H1 (cell line): Measurements from ENCODE around the gene MKKS. TPM values are rescaled to one million over a fixed set of nuclear protein-coding genes. Genes with fewer than 3 reads are reported as not detected.

Experiments
- CTCF ChIA-PET: fragments of 300-600 bp; sonication (Branson Sonifier 250); formaldehyde crosslinking; loops from one replicate; lab custom pipeline; 2021; ENCODE audit not compliant: partially characterized antibody; lab: Charles Lee
- POLR2A ChIA-PET: fragments of 300-600 bp; sonication (Branson Sonifier 250); formaldehyde crosslinking; loops from one replicate; lab custom pipeline; 2021; ENCODE audit warnings: inconsistent platforms; ENCODE audit not compliant: partially characterized antibody; lab: Charles Lee
- DNase-seq, 2 experiments: peaks; one replicate each; pipeline versions ENCODE4 v3.0.0 to v3.0.0-alpha.2; 2010 to 2022; ENCODE audit warnings: low spot score in 2 of 2, low read depth in 1 of 2, mixed read lengths in 1 of 2
- FAIRE-seq: peaks from 2 replicates; lab custom pipeline; 2011; peaks lifted over from hg19 to GRCh38; lab: Jason Lieb, UNC
- H2AFZ ChIP-seq: 2 replicates; pipeline ENCODE4 v1.8.1; 2012; ENCODE audit warnings: low read length, inconsistent platforms
- H2AK5ac ChIP-seq: 2 replicates; pipeline ENCODE4 v1.6.1; 2013; ENCODE audit warnings: low read depth, low read length
- H2BK120ac ChIP-seq: replicated peaks from 2 replicates; pipeline ENCODE3; 2013; ENCODE audit warnings: low read depth, low read length, inconsistent platforms
- H2BK12ac ChIP-seq: 2 replicates; pipeline ENCODE4 v1.6.1; 2013; ENCODE audit warnings: low read depth, low read length
- H2BK15ac ChIP-seq: 2 replicates; pipeline ENCODE4 v1.6.1; 2013; ENCODE audit warnings: low read length
- H2BK20ac ChIP-seq: 2 replicates; pipeline ENCODE4 v1.6.1; 2013; ENCODE audit warnings: low read length
- H2BK5ac ChIP-seq: 2 replicates; pipeline ENCODE4 v1.6.1; 2013; ENCODE audit warnings: low read depth, low read length
- H3K14ac ChIP-seq: 2 replicates; pipeline ENCODE4 v1.6.1; 2013; ENCODE audit warnings: inconsistent platforms; ENCODE audit not compliant: insufficient read length
- H3K18ac ChIP-seq: 2 replicates; pipeline ENCODE4 v1.6.1; 2013; ENCODE audit warnings: low read length; ENCODE audit errors: extremely low read depth
- H3K23ac ChIP-seq: 2 replicates; pipeline ENCODE4 v1.6.1; 2013; ENCODE audit warnings: inconsistent platforms; ENCODE audit not compliant: insufficient read length
- H3K23me2 ChIP-seq: 2 replicates; pipeline ENCODE4 v1.6.1; 2013; ENCODE audit warnings: low read depth, low read length
- H3K27ac ChIP-seq: 2 replicates; pipeline ENCODE4 v1.6.1; 2011; ENCODE audit warnings: low read depth, low read length, inconsistent platforms
- H3K27me3 ChIP-seq, 4 experiments: replicated peaks in 1 of 4; 1 replicate in 1 of 4; 2 replicates in 3 of 4; pipeline versions ENCODE4 v1.6.1 to v1.8.1; 2011 to 2013; ENCODE audit warnings: low read length in 3 of 4, mild to moderate bottlenecking in 3 of 4, inconsistent platforms in 2 of 4, mixed read lengths in 2 of 4, moderate library complexity in 1 of 4; ENCODE audit not compliant: control insufficient read depth in 3 of 4, insufficient read depth in 3 of 4; ENCODE audit errors: extremely low read depth in 1 of 4
- H3K36me3 ChIP-seq, 4 experiments: 2 replicates each; pipeline versions ENCODE4 v1.6.1 to v1.8.1; 2011 to 2013; ENCODE audit warnings: mild to moderate bottlenecking in 4 of 4, low read length in 3 of 4, moderate library complexity in 2 of 4, control low read depth in 1 of 4, inconsistent platforms in 1 of 4; ENCODE audit not compliant: insufficient read depth in 4 of 4, control insufficient read depth in 2 of 4
- H3K4ac ChIP-seq: replicated peaks from 2 replicates; pipeline ENCODE3; 2013; ENCODE audit warnings: low read length, low read depth, mixed read lengths, inconsistent platforms; ENCODE audit not compliant: insufficient read length
- H3K4me1 ChIP-seq, 4 experiments: replicated peaks in 1 of 4; 1 replicate in 1 of 4; 2 replicates in 3 of 4; pipeline versions ENCODE4 v1.6.1 to v1.8.1; 2011 to 2013; ENCODE audit warnings: low read length in 3 of 4, inconsistent platforms in 2 of 4, mixed read lengths in 1 of 4; ENCODE audit not compliant: insufficient read depth in 4 of 4, control insufficient read depth in 3 of 4
- H3K4me2 ChIP-seq, 2 experiments: 2 replicates each; pipeline versions ENCODE4 v1.6.1 to v1.8.1; 2011 to 2013; ENCODE audit warnings: low read depth in 2 of 2, low read length in 2 of 2, control low read depth in 1 of 2, inconsistent platforms in 1 of 2, mild to moderate bottlenecking in 1 of 2; ENCODE audit not compliant: insufficient read depth in 1 of 2
- H3K4me3 ChIP-seq, 4 experiments: fragments of 200-600, 300-600 bp in 1 of 4; sonication (generic), shearing (Covaris generic), sonication (Bioruptor Twin) in 1 of 4; 2 replicates each; pipeline versions ENCODE4 v1.5.1 to v1.8.1; 2011 to 2016; ENCODE audit warnings: low read length in 4 of 4, low read depth in 3 of 4, control low read depth in 2 of 4, inconsistent platforms in 2 of 4, mild to moderate bottlenecking in 2 of 4, mixed read lengths in 1 of 4, moderate library complexity in 1 of 4; ENCODE audit not compliant: insufficient read depth in 2 of 4; ENCODE audit errors: extremely low read depth in 1 of 4
- H3K56ac ChIP-seq: replicated peaks from 2 replicates; pipeline ENCODE3; 2013; ENCODE audit warnings: low read depth, mild to moderate bottlenecking, mixed read lengths, low read length, inconsistent platforms; ENCODE audit not compliant: insufficient read length
- H3K79me1 ChIP-seq: 2 replicates; pipeline ENCODE4 v1.6.1; 2013; ENCODE audit warnings: low read depth, low read length, control low read depth
- H3K79me2 ChIP-seq, 2 experiments: 2 replicates each; pipeline versions ENCODE4 v1.6.1 to v1.8.1; 2012 to 2013; ENCODE audit warnings: low read length in 2 of 2, mild to moderate bottlenecking in 2 of 2, inconsistent platforms in 1 of 2; ENCODE audit not compliant: insufficient read depth in 2 of 2, control insufficient read depth in 1 of 2
- H3K9ac ChIP-seq, 4 experiments: replicated peaks in 1 of 4; 1 replicate in 1 of 4; 2 replicates in 3 of 4; pipeline versions ENCODE4 v1.6.1 to v1.8.1; 2011 to 2013; ENCODE audit warnings: low read depth in 3 of 4, low read length in 3 of 4, control low read depth in 2 of 4, mild to moderate bottlenecking in 2 of 4, moderate library complexity in 2 of 4, inconsistent platforms in 1 of 4; ENCODE audit errors: extremely low read depth in 1 of 4
- H3K9me3 ChIP-seq, 2 experiments: 2 replicates each; pipeline versions ENCODE4 v1.6.1 to v1.8.1; 2012 to 2013; ENCODE audit warnings: mild to moderate bottlenecking in 2 of 2, moderate library complexity in 2 of 2, control low read depth in 1 of 2, inconsistent platforms in 1 of 2, low read depth in 1 of 2, low read length in 1 of 2, mixed read lengths in 1 of 2; ENCODE audit not compliant: insufficient read depth in 2 of 2
- H4K20me1 ChIP-seq, 2 experiments: replicated peaks in 1 of 2; 2 replicates each; pipeline versions ENCODE3 to v1.8.1; 2011 to 2013; ENCODE audit warnings: inconsistent platforms in 2 of 2, low read length in 2 of 2, mild to moderate bottlenecking in 1 of 2; ENCODE audit not compliant: insufficient read depth in 2 of 2, control insufficient read depth in 1 of 2
- H4K5ac ChIP-seq: 2 replicates; pipeline ENCODE4 v1.6.1; 2013; ENCODE audit warnings: low read length, low read depth, mixed read lengths, inconsistent platforms; ENCODE audit not compliant: insufficient read length
- H4K8ac ChIP-seq: 2 replicates; pipeline ENCODE4 v1.8.0; 2013; ENCODE audit warnings: mild to moderate bottlenecking, moderate library complexity, low read length, inconsistent platforms; ENCODE audit not compliant: insufficient read depth; ENCODE audit errors: extremely low read depth
- H4K91ac ChIP-seq: replicated peaks from 2 replicates; pipeline ENCODE3; 2013; ENCODE audit warnings: low read length, mixed read lengths, inconsistent platforms; ENCODE audit not compliant: insufficient read length
- CEBPB ChIP-seq: IDR thresholded peaks from 2 replicates; pipeline ENCODE4 v1.6.1; 2012; ENCODE audit warnings: low read depth, low read length
- GABPA ChIP-seq: IDR thresholded peaks from 2 replicates; pipeline ENCODE4 v1.6.1; 2011; ENCODE audit warnings: mild to moderate bottlenecking, low read length, moderate library complexity, borderline replicate concordance; ENCODE audit not compliant: insufficient read depth
- JUND ChIP-seq: IDR thresholded peaks from 2 replicates; pipeline ENCODE4 v1.6.1; 2011; ENCODE audit warnings: mild to moderate bottlenecking, improper control_type of control experiment, low read length
- PHF8 ChIP-seq: fragments of 200-600 bp; sonication (generic); conservative IDR thresholded peaks from 2 replicates; pipeline ENCODE4 v1.7.1; 2012; ENCODE audit warnings: low read depth, mild to moderate bottlenecking, inconsistent platforms, low read length, moderate library complexity
- POLR2AphosphoS5 ChIP-seq: IDR thresholded peaks from 2 replicates; pipeline ENCODE4 v1.6.1; 2011; ENCODE audit warnings: low read depth, low read length
- WGBS, 2 experiments: shearing (Covaris generic) in 1 of 2; methylation state at CpG; one replicate each; pipeline versions ENCODE4 v1.1.6 to v1.1.7; 2013 to 2015; ENCODE audit warnings: low lambda C conversion rate in 2 of 2, mixed read lengths in 2 of 2, inconsistent platforms in 1 of 2, low coverage in 1 of 2, missing lambda C conversion rate in 1 of 2; ENCODE audit not compliant: insufficient replicate concordance in 2 of 2, insufficient coverage in 1 of 2, insufficient read length in 1 of 2; ENCODE audit errors: extremely low coverage in 1 of 2, missing lambda C conversion rate in 1 of 2; 5-methylcytosine and 5-hydroxymethylcytosine counted together
- polyA plus RNA-seq, 7 experiments: library from polyadenylated mRNA; depleted of rRNA in 3 of 7; stranded (reverse) in 5 of 7; unstranded in 2 of 7; fragments of >200 nt in 5 of 7; fragments of 200-250 nt in 2 of 7; gene quantifications; 1 replicate in 5 of 7; 2 replicates in 1 of 7; 4 replicates in 1 of 7; pipeline versions ENCODE4 v1.2.1 to v1.2.3, GENCODE V29; 2011 to 2013; ENCODE audit warnings: missing spikeins in 2 of 7, mixed read lengths in 2 of 7
- total RNA-seq: library from RNA; stranded (reverse); fragmentation: NEBNext Ultra II Directional; extraction: Animal tissue kit (Norgen Biotek cat#: 25700); gene quantifications from 2 replicates; pipeline ENCODE4 v1.2.1, GENCODE V29; 2021

MKKS gene
- total and polyA plus RNA-seq, 2 of the 8 experiments (the other 6 are each of a cell fraction or from before 2014, with no cell fraction given) = 15.9 to 24.8 TPM

DNA sequence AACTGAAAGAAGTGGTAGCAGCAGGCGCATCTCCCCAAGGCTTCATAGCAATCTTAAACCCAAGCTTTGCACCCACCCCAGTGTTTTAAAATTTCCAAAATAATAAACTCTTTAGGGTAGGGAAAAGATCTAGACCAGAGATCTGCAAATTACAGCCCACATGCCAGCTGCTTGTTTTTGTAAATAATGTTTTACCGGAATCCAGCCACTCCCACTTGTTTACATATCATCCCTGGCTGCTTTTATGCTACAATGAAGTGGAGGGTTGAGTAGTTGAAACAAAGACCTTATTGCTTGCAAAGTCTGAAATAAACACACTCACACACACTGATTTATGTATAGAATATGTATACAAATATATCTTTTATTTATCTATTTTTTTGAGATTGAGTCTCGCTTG, 31.1 kb upstream of the MKKS start:
- Histone ChIP-seq H3K4me3 (no peak overlapping the region), H4K20me1 (no peaks in the 10 kb centered on the region), H2AK5ac (no peak overlapping the region), H3K4me1 (peaks cover 0 to 26% (median 21%) of the 10 kb centered on the region in 4 experiments; a peak in 5 of 7 replicates), H3K9ac (no peak overlapping the region), H3K14ac (no peak overlapping the region), H2BK15ac (no peak overlapping the region), H3K27me3 (no peaks in the 10 kb centered on the region), H3K79me2 (peaks cover 0 to 13% of the 10 kb centered on the region in 2 experiments; a peak in 3 of 4 replicates), H3K4ac (no peak overlapping the region), H3K4me2 (peak overlapping the region in 1 of 2 experiments; percentile 44; a peak in 2 of 4 replicates), H3K27ac (0 out of 2 replicates have a peak overlapping the region, but pooled peaks have one; percentile 29), H3K79me1 (no peaks in the 10 kb centered on the region), H3K56ac (no peak overlapping the region), H4K5ac (no peak overlapping the region), H3K18ac (no peak overlapping the region; the same call in 1 of the 2 replicates), H2BK5ac (0 out of 2 replicates have a peak overlapping the region, but pooled peaks have one; percentile 53), H3K36me3 (peaks cover 0 to 3% (median under 1%) of the 10 kb centered on the region in 4 experiments; a peak in 2 of 8 replicates), H4K8ac (no peak overlapping the region), H2AFZ (no peak overlapping the region), H2BK120ac (no peak overlapping the region), H3K23ac (no peak overlapping the region), H3K9me3 (peaks cover 0 to 5% of the 10 kb centered on the region in 2 experiments; a peak in 1 of 4 replicates), H2BK20ac (peak overlapping the region; percentile 27; the same call in 1 of the 2 replicates), H3K23me2 (no peaks in the 10 kb centered on the region), H2BK12ac (no peak overlapping the region), H4K91ac (no peak overlapping the region)
- CTCF ChIA-PET = interaction anchor here (0.6 to 1.4 kb wide), 7 partner anchors 13 to 1246 kb away, joined by 3 to 5 read pairs (median 3); no protein-coding TSS in a partner anchor
- WGBS, 2 experiments = 80% methylated on average over 3 of the region's 3 CpGs; no CpG with 5 or more reads in 1 of the 2 experiments
- POLR2A ChIA-PET = interaction anchor here (0.7 kb wide), 1 partner anchor 35 kb away, joined by 3 read pairs; no protein-coding TSS in a partner anchor
- TF ChIP-seq PHF8 (no peak), GABPA (no peak), JUND (no peak), POLR2AphosphoS5 (no peak), CEBPB (no peak)
- no peak for DNase-seq
- no peak for FAIRE-seq
